Kidney epithelial cell (primary cell): ENCODE data around the gene SNX25. TPM values are rescaled to one million over a fixed set of nuclear protein-coding genes. Genes with fewer than 3 reads are reported as not detected.
"Not testable (repeated sequence)": the region's sequence is repeated elsewhere in the genome, so short reads cannot be mapped to it uniquely, and the experiment has no call there.

Source experiments
- DNase-seq: peaks from one replicate; pipeline ENCODE4 v3.0.0-alpha.2; 2010; ENCODE audit warnings: low read depth
- H3K27me3 ChIP-seq: 2 replicates; pipeline ENCODE4 v1.6.0; 2011; ENCODE audit warnings: low read length; ENCODE audit not compliant: control insufficient read depth, insufficient read depth
- H3K36me3 ChIP-seq: 2 replicates; pipeline ENCODE4 v1.5.1; 2011; ENCODE audit warnings: low read length; ENCODE audit not compliant: control insufficient read depth, insufficient read depth
- H3K4me3 ChIP-seq: 2 replicates; pipeline ENCODE4 v1.5.1; 2011; ENCODE audit warnings: low read depth, mild to moderate bottlenecking, control low read depth, low read length
- total RNA-seq: library from RNA; depleted of rRNA; stranded (reverse); fragments of >200 nt; gene quantifications from 2 replicates; pipeline ENCODE4 v1.2.3, GENCODE V29; 2015
- TF ChIP-seq, protein P1 (sequence below): IDR thresholded peaks from 2 replicates; pipeline ENCODE4 v1.5.1; 2011; ENCODE audit warnings: mild to moderate bottlenecking, moderate library complexity, low read length, control low read depth, inconsistent platforms; ENCODE audit not compliant: insufficient read depth, poor library complexity, severe bottlenecking

SNX25 gene
- total RNA-seq, 1 donor from 2014 or later, result 15.5 TPM

DNA sequence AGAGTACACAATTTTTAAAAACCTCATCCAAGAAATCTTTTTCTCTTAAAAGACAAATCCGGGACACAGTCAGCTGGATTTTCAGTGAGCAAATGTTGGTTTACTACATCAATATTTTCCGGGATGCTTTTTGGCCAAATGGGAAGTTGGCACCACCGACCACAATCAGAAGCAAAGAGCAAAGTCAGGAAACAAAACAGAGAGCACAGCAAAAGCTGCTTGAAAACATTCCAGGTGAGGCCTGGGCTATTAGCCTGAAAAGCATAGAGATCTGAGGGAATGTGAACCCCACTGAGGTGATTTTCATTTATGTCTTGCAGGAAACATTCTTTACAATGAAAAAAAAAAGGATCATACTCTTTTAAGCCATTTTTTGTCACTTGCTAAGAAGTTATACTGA, 152.5 kb downstream of the SNX25 start:
- TF ChIP-seq, protein P1, sequence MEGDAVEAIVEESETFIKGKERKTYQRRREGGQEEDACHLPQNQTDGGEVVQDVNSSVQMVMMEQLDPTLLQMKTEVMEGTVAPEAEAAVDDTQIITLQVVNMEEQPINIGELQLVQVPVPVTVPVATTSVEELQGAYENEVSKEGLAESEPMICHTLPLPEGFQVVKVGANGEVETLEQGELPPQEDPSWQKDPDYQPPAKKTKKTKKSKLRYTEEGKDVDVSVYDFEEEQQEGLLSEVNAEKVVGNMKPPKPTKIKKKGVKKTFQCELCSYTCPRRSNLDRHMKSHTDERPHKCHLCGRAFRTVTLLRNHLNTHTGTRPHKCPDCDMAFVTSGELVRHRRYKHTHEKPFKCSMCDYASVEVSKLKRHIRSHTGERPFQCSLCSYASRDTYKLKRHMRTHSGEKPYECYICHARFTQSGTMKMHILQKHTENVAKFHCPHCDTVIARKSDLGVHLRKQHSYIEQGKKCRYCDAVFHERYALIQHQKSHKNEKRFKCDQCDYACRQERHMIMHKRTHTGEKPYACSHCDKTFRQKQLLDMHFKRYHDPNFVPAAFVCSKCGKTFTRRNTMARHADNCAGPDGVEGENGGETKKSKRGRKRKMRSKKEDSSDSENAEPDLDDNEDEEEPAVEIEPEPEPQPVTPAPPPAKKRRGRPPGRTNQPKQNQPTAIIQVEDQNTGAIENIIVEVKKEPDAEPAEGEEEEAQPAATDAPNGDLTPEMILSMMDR, result no peak
- no peaks in the 10 kb centered on the region for H3K36me3 ChIP-seq
- no peaks in the 10 kb centered on the region for H3K27me3 ChIP-seq
- no peak for DNase-seq
- H3K4me3 ChIP-seq, result no peak overlapping the region

GRCh38 chr4:185362570-185362969, 153.2 kb downstream of the SNX25 start:
- H3K36me3 ChIP-seq, H3K27me3 ChIP-seq, H3K4me3 ChIP-seq, DNase-seq: not testable (repeated sequence)

GRCh38 chr4:185363251-185363650, 153.9 kb downstream of the SNX25 start:
- DNase-seq, result no peak
- H3K36me3 ChIP-seq, result no peaks in the 10 kb centered on the region
- H3K27me3 ChIP-seq, result no peaks in the 10 kb centered on the region
- H3K4me3 ChIP-seq, result no peak overlapping the region
- TF ChIP-seq, protein P1, result no peak

GRCh38 chr4:185364886-185365285, 155.5 kb downstream of the SNX25 start:
- Histone ChIP-seq H3K4me3 (no peak overlapping the region), H3K36me3 (no peaks in the 10 kb centered on the region), H3K27me3 (no peaks in the 10 kb centered on the region)
- DNase-seq, result no peak
- TF ChIP-seq, protein P1, result no peak

DNA sequence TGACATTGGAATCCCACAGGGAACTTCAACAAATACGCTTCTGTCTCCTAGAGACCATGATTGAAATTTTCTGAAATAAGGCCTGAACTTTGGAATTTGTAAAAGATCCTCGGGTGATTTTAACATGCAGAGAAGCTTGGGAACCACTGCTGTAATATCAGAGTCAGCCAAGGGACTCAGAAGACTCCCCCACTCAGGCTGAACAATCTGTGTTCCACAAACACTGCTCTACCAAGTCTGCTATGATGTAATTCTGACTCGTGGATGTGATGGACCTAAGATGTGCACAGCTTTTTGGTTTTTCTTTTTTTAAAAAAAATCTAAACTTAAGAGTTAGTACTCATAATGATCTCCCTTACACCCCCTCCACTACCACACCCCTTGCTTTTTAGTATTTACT, 160.3 kb downstream of the SNX25 start:
- TF ChIP-seq, protein P1, result no peak
- Histone ChIP-seq H3K4me3 (no peak overlapping the region), H3K27me3 (no peaks in the 10 kb centered on the region), H3K36me3 (no peaks in the 10 kb centered on the region)
- DNase-seq, result no peak

DNA sequence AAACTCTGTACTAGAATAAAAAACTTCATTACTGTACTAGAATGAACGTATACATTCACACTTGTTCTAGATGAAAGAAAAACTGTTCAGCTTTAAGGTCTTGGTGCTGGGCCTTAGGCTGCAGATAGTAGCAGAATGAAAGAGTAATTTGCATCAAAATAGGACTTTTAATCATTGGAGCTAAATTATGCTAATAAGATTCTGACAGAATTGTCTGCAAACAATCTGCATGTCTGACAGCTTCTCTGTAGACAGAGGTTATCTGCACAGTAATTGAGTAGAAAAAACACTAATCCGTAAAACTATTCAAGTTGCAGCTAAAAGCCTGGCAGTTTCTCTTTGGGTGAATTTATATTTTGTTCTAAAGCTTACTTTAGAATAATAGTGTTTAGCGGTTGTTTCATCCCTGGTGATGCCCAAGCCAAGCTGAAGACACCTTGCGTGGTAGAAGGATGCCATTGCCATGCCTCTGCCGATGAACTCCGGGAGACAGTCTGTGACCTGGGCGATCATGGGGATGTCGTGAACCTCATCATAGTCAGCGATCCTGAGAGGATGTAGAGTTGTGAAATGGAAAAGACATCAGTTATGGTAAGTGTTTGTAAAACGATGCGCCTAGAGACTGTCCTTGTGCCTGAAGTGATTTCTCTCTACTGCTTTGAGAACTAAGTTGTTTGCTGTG, 161.0 kb downstream of the SNX25 start:
- no peak for DNase-seq
- no peaks in the 10 kb centered on the region for H3K27me3 ChIP-seq
- TF ChIP-seq, protein P1, result no peak
- no peak overlapping the region for H3K4me3 ChIP-seq
- H3K36me3 ChIP-seq, result no peaks in the 10 kb centered on the region
